HEK293 (cell line): ENCODE measurements around the gene HTRA1.

Source experiments
- ZNF133 ChIP-seq: fragments of 450-650 bp; formaldehyde crosslinking; IDR thresholded peaks from 2 replicates; pipeline ENCODE4 v1.5.1; 2016; ENCODE audit warnings: missing biosample characterization, missing genetic modification characterization
- TF ChIP-seq, protein P1 (sequence below): fragments of 450-650 bp; formaldehyde crosslinking; IDR thresholded peaks from 2 replicates; pipeline ENCODE4 v1.5.1; 2016; ENCODE audit warnings: missing biosample characterization, missing genetic modification characterization

GRCh38 chr10:122558452-122558851, 97.1 kb downstream of the HTRA1 start:
- no peak for TF ChIP-seq ZNF133
- TF ChIP-seq, protein P1, sequence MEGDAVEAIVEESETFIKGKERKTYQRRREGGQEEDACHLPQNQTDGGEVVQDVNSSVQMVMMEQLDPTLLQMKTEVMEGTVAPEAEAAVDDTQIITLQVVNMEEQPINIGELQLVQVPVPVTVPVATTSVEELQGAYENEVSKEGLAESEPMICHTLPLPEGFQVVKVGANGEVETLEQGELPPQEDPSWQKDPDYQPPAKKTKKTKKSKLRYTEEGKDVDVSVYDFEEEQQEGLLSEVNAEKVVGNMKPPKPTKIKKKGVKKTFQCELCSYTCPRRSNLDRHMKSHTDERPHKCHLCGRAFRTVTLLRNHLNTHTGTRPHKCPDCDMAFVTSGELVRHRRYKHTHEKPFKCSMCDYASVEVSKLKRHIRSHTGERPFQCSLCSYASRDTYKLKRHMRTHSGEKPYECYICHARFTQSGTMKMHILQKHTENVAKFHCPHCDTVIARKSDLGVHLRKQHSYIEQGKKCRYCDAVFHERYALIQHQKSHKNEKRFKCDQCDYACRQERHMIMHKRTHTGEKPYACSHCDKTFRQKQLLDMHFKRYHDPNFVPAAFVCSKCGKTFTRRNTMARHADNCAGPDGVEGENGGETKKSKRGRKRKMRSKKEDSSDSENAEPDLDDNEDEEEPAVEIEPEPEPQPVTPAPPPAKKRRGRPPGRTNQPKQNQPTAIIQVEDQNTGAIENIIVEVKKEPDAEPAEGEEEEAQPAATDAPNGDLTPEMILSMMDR (tag by site-specific recombination) = no peak
